IMR-90 (cell line): ENCODE data around the gene WNT7B. TPM values are rescaled to one million over a fixed set of nuclear protein-coding genes. Genes with fewer than 3 reads are reported as not detected.

ENCODE experiments used
- ATAC-seq: fragments of 200-7000 bp; cut with Tn5 transposase; 2 replicates; pipeline ENCODE4 v1.9.1; 2020; ENCODE audit warnings: low read depth, mild to moderate bottlenecking, moderate library complexity
- BruUV-seq: library from RNA; stranded (reverse); fragments of 400-500 nt; replicated peaks from 2 replicates; lab custom pipeline; 2021; lab: Mats Ljungman, UMichigan
- CTCF ChIA-PET: fragments of 300-600 bp; formaldehyde crosslinking; extraction: SDS; loops from one replicate; lab custom pipeline; 2021; ENCODE audit warnings: antibody characterized with exemption; lab: Yijun Ruan, JAX
- POLR2A ChIA-PET: fragments of 300-600 bp; sonication (Branson Sonifier 250); formaldehyde crosslinking; loops from one replicate; lab custom pipeline; 2022; ENCODE audit warnings: antibody characterized with exemption; ENCODE audit not compliant: unreplicated experiment; lab: Charles Lee
- DNase-seq: peaks from one replicate; pipeline ENCODE4 v3.0.0; 2013
- H2AFZ ChIP-seq: replicated peaks from 2 replicates; pipeline ENCODE3; 2013; ENCODE audit warnings: low read length, mild to moderate bottlenecking; ENCODE audit not compliant: poor library complexity
- H2AK5ac ChIP-seq: 2 replicates; pipeline ENCODE4 v1.6.1; 2013; ENCODE audit warnings: low read depth, low read length, inconsistent platforms
- H2AK9ac ChIP-seq: replicated peaks from 2 replicates; pipeline ENCODE3; 2013; ENCODE audit warnings: mild to moderate bottlenecking, low read depth, low read length, moderate library complexity; ENCODE audit not compliant: poor library complexity
- H2BK120ac ChIP-seq: 2 replicates; pipeline ENCODE4 v1.6.1; 2013; ENCODE audit warnings: low read depth, low read length, inconsistent platforms
- H2BK15ac ChIP-seq: 3 replicates; pipeline ENCODE4 v1.6.1; 2013; ENCODE audit warnings: low read depth, low read length, inconsistent platforms
- H2BK20ac ChIP-seq: 2 replicates; pipeline ENCODE4 v1.6.1; 2013; ENCODE audit warnings: low read depth, mild to moderate bottlenecking, inconsistent platforms, low read length, moderate library complexity
- H2BK5ac ChIP-seq: 2 replicates; pipeline ENCODE4 v1.6.1; 2013; ENCODE audit warnings: mild to moderate bottlenecking, low read depth, low read length, inconsistent platforms; ENCODE audit not compliant: poor library complexity, severe bottlenecking
- H3K14ac ChIP-seq: replicated peaks from 2 replicates; pipeline ENCODE4 v1.6.1; 2013; ENCODE audit warnings: low read depth, low read length, inconsistent platforms
- H3K18ac ChIP-seq: 2 replicates; pipeline ENCODE4 v1.6.1; 2013; ENCODE audit warnings: low read depth, low read length, control low read depth
- H3K23ac ChIP-seq: 2 replicates; pipeline ENCODE4 v1.6.1; 2013; ENCODE audit warnings: low read depth, low read length, inconsistent platforms
- H3K27ac ChIP-seq: 2 replicates; pipeline ENCODE4 v1.5.1; 2013; ENCODE audit warnings: mild to moderate bottlenecking, control low read depth, low read length; ENCODE audit not compliant: insufficient read depth
- H3K27me3 ChIP-seq: 2 replicates; pipeline ENCODE4 v1.6.1; 2013; ENCODE audit warnings: low read length; ENCODE audit not compliant: control insufficient read depth, insufficient read depth
- H3K36me3 ChIP-seq: 2 replicates; pipeline ENCODE4 v1.6.1; 2013; ENCODE audit warnings: low read length, mixed read lengths; ENCODE audit not compliant: control insufficient read depth, insufficient read depth
- H3K4ac ChIP-seq: 2 replicates; pipeline ENCODE4 v1.6.1; 2013; ENCODE audit warnings: low read depth, low read length, inconsistent platforms
- H3K4me1 ChIP-seq: 2 replicates; pipeline ENCODE4 v1.6.1; 2013; ENCODE audit warnings: low read length, mixed read lengths; ENCODE audit not compliant: control insufficient read depth, insufficient read depth
- H3K4me2 ChIP-seq: 2 replicates; pipeline ENCODE4 v1.6.1; 2013; ENCODE audit warnings: low read depth, mild to moderate bottlenecking, control low read depth, low read length, moderate library complexity
- H3K4me3 ChIP-seq: 2 replicates; pipeline ENCODE4 v1.5.1; 2013; ENCODE audit warnings: low read depth, mild to moderate bottlenecking, control low read depth, low read length, moderate library complexity; ENCODE audit not compliant: insufficient read depth
- H3K56ac ChIP-seq: 2 replicates; pipeline ENCODE4 v1.6.1; 2013; ENCODE audit warnings: low read length, inconsistent platforms; ENCODE audit not compliant: insufficient read depth; ENCODE audit errors: extremely low read depth
- H3K79me1 ChIP-seq, 2 experiments: 2 replicates each; pipeline ENCODE4 v1.6.1; 2013; ENCODE audit warnings: low read length in 2 of 2, inconsistent platforms in 1 of 2, low read depth in 1 of 2
- H3K9ac ChIP-seq: 2 replicates; pipeline ENCODE4 v1.6.1; 2013; ENCODE audit warnings: low read depth, low read length, control low read depth
- H3K9me1 ChIP-seq: 2 replicates; pipeline ENCODE4 v1.6.1; 2013; ENCODE audit warnings: low read length, inconsistent platforms; ENCODE audit not compliant: insufficient read depth
- H3K9me3 ChIP-seq: 2 replicates; pipeline ENCODE4 v1.6.1; 2013; ENCODE audit warnings: low read length; ENCODE audit not compliant: control insufficient read depth, insufficient read depth
- H4K20me1 ChIP-seq: 2 replicates; pipeline ENCODE4 v1.6.1; 2013; ENCODE audit warnings: low read length, inconsistent platforms; ENCODE audit not compliant: insufficient read depth
- H4K5ac ChIP-seq: 2 replicates; pipeline ENCODE4 v1.6.1; 2013; ENCODE audit warnings: mild to moderate bottlenecking, low read depth, low read length, control low read depth
- H4K8ac ChIP-seq, 2 experiments: 2 replicates each; pipeline ENCODE4 v1.6.1; 2013; ENCODE audit warnings: low read depth in 2 of 2, low read length in 2 of 2, control low read depth in 1 of 2, inconsistent platforms in 1 of 2
- H4K91ac ChIP-seq: 2 replicates; pipeline ENCODE4 v1.6.1; 2013; ENCODE audit warnings: low read depth, low read length, inconsistent platforms; ENCODE audit not compliant: insufficient read depth
- BHLHE40 ChIP-seq: fragments of 150-350 bp; IDR thresholded peaks from 2 replicates; pipeline ENCODE4 v1.6.1; 2016; ENCODE audit warnings: mild to moderate bottlenecking, low read depth, low read length
- CEBPB ChIP-seq: IDR thresholded peaks from 2 replicates; pipeline ENCODE4 v1.6.1; 2012; ENCODE audit warnings: low read depth, low read length, improper control_type of control experiment
- CHD1 ChIP-seq: IDR thresholded peaks from 2 replicates; pipeline ENCODE4 v1.6.1; 2012; ENCODE audit warnings: low read depth, low read length, improper control_type of control experiment
- CTCF ChIP-seq: conservative IDR thresholded peaks from 2 replicates; pipeline ENCODE4 v1.5.1; 2012; ENCODE audit warnings: mild to moderate bottlenecking, low read depth, low read length, improper control_type of control experiment
- ELK1 ChIP-seq: fragments of 150-350 bp; IDR thresholded peaks from 2 replicates; pipeline ENCODE4 v1.6.1; 2016; ENCODE audit warnings: low read depth, mild to moderate bottlenecking, low read length, moderate library complexity, borderline replicate concordance
- FOS ChIP-seq: fragments of 150-350 bp; IDR thresholded peaks from 2 replicates; pipeline ENCODE4 v1.6.1; 2016; ENCODE audit warnings: low read depth, low read length
- MAFK ChIP-seq: IDR thresholded peaks from 2 replicates; pipeline ENCODE4 v1.6.1; 2012; ENCODE audit warnings: low read depth, low read length, improper control_type of control experiment
- MAZ ChIP-seq: IDR thresholded peaks from 2 replicates; pipeline ENCODE4 v1.6.1; 2012; ENCODE audit warnings: low read depth, mild to moderate bottlenecking, low read length, improper control_type of control experiment, moderate library complexity, borderline replicate concordance
- MXI1 ChIP-seq: IDR thresholded peaks from 2 replicates; pipeline ENCODE4 v1.6.1; 2012; ENCODE audit warnings: low read depth, mild to moderate bottlenecking, low read length, moderate library complexity, borderline replicate concordance
- NFE2L2 ChIP-seq: fragments of 150-350 bp; IDR thresholded peaks from 2 replicates; pipeline ENCODE4 v1.6.1; 2016; ENCODE audit warnings: low read depth, mild to moderate bottlenecking, low read length
- POLR2A ChIP-seq: IDR thresholded peaks from 2 replicates; pipeline ENCODE4 v1.6.1; 2012; ENCODE audit warnings: mild to moderate bottlenecking, low read depth, low read length
- RAD21 ChIP-seq: IDR thresholded peaks from 2 replicates; pipeline ENCODE4 v1.6.1; 2012; ENCODE audit warnings: low read length, improper control_type of control experiment
- RFX5 ChIP-seq: IDR thresholded peaks from 2 replicates; pipeline ENCODE4 v1.8.0; 2012; ENCODE audit warnings: low read depth, mild to moderate bottlenecking, low read length, moderate library complexity
- SMC3 ChIP-seq: fragments of 150-350 bp; IDR thresholded peaks from 2 replicates; pipeline ENCODE4 v1.6.1; 2016; ENCODE audit warnings: low read depth, mild to moderate bottlenecking, antibody characterized with exemption, low read length, moderate library complexity
- WGBS, 2 experiments: methylation state at CpG; one replicate each; pipeline versions ENCODE4 v1.1.5 to v1.1.7; 2013; ENCODE audit warnings: missing lambda C conversion rate in 2 of 2; ENCODE audit not compliant: insufficient read length in 1 of 2; ENCODE audit errors: extremely low coverage in 2 of 2; 5-methylcytosine and 5-hydroxymethylcytosine counted together
- dilution Hi-C: fragments of 300-500 bp; cut with HindIII; formaldehyde crosslinking; loops from one replicate; pipeline ENCODE4 v1.14.3; 2018; ENCODE audit warnings: low sequenced_read_pairs; ENCODE audit not compliant: unreplicated experiment
- in situ Hi-C: fragments of 300-500 bp; cut with MboI; formaldehyde crosslinking; loops from 3 replicates; pipeline ENCODE4 v1.14.3; 2019; ENCODE audit warnings: low sequenced_read_pairs, inconsistent platforms, mixed read lengths
- intact Hi-C: fragments of 100-400 bp; cut with micrococcal nuclease; formaldehyde crosslinking; loops from 2 replicates; pipeline ENCODE4 v1.10.0; 2022
- polyA plus RNA-seq, 3 experiments: library from polyadenylated mRNA; depleted of rRNA; stranded (reverse); fragments of >200 nt; gene quantifications; 2 replicates each; pipeline ENCODE4 v1.2.3, GENCODE V29; 2012; ENCODE audit warnings: low replicate concordance in 1 of 3
- total RNA-seq: library from RNA; depleted of rRNA; stranded (reverse); fragments of >200 nt; gene quantifications from 2 replicates; pipeline ENCODE4 v1.2.3, GENCODE V29; 2012
- TF ChIP-seq, protein P1 (sequence below): fragments of 150-350 bp; IDR thresholded peaks from 2 replicates; pipeline ENCODE4 v1.6.1; 2017; ENCODE audit warnings: mild to moderate bottlenecking, antibody characterized with exemption, low read length, low read depth

The WNT7B gene
- total and polyA plus RNA-seq, 2 of the 4 experiments (the other 2 are of a cell fraction): under 0.01 to 0.15 TPM

- no peak overlapping the region for H3K4me3 ChIP-seq
- H3K4me1 ChIP-seq: peaks cover 30% of the 10 kb centered on the region
- no peak overlapping the region for H3K18ac ChIP-seq
- H3K9ac ChIP-seq: no peak overlapping the region
- H4K8ac ChIP-seq: no peak overlapping the region
- DNase-seq: no peak
- no peak overlapping the region for H3K14ac ChIP-seq
- ChIA-PET CTCF (no interaction called here), POLR2A (no interaction called here)
- no peaks in the 10 kb centered on the region for H3K36me3 ChIP-seq
- peak overlapping the region; percentile 55 for H2AK9ac ChIP-seq
- no peak overlapping the region for H2BK15ac ChIP-seq
- H3K56ac ChIP-seq: no peak overlapping the region
- H3K27ac ChIP-seq: no peak overlapping the region
- H2BK120ac ChIP-seq: 0 out of 2 replicates have a peak overlapping the region, but pooled peaks have one; percentile 82
- no peaks in the 10 kb centered on the region for H4K20me1 ChIP-seq
- peaks cover 13% of the 10 kb centered on the region for H3K9me1 ChIP-seq
- dilution Hi-C loops (no loop called here), in situ Hi-C loops (no loop called here), intact Hi-C loops (no loop called here)
- H2AK5ac ChIP-seq: peak overlapping the region; percentile 96; the same call in 1 of the 2 replicates
- H4K5ac ChIP-seq: no peak overlapping the region
- BruUV-seq: no TSS peak
- WGBS, 2 experiments: 100% methylated on average over 4 of the region's 19 CpGs; no CpG with 5 or more reads in 1 of the 2 experiments
- ATAC-seq: no peak
- H3K79me1 ChIP-seq: peaks cover 0 to 8% of the 10 kb centered on the region in 2 experiments; a peak in 1 of 4 replicates
- peak overlapping the region; percentile 80; the same call in 1 of the 2 replicates for H3K4ac ChIP-seq
- no peak overlapping the region for H2BK5ac ChIP-seq
- 0 out of 2 replicates have a peak overlapping the region, but pooled peaks have one; percentile 20 for H2BK20ac ChIP-seq
- H3K4me2 ChIP-seq: no peak overlapping the region
- no peak overlapping the region for H3K23ac ChIP-seq
- no peaks in the 10 kb centered on the region for H3K27me3 ChIP-seq
- H3K9me3 ChIP-seq: no peaks in the 10 kb centered on the region; the same call in 1 of the 2 replicates
- H2AFZ ChIP-seq: peak overlapping the region; percentile 57
- H4K91ac ChIP-seq: peak overlapping the region; percentile 96; the same call in 1 of the 2 replicates
- TF ChIP-seq POLR2A (no peak), MAFK (no peak), RAD21 (no peak), CEBPB (no peak), CTCF (no peak), BHLHE40 (no peak), ELK1 (no peak), NFE2L2 (no peak), RFX5 (no peak), MAZ (no peak), MXI1 (no peak), CHD1 (no peak), FOS (no peak), SMC3 (no peak)
- TF ChIP-seq, protein P1, sequence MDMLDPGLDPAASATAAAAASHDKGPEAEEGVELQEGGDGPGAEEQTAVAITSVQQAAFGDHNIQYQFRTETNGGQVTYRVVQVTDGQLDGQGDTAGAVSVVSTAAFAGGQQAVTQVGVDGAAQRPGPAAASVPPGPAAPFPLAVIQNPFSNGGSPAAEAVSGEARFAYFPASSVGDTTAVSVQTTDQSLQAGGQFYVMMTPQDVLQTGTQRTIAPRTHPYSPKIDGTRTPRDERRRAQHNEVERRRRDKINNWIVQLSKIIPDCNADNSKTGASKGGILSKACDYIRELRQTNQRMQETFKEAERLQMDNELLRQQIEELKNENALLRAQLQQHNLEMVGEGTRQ: no peak
Measured at GRCh38 chr22:46004105-46004866, 27.3 kb upstream of the WNT7B start.
